Adrenal gland (tissue), 5 donors: ENCODE results near the gene RAB9B.

Experiments
- CTCF ChIP-seq, 6 experiments: fragments of 450-650 bp in 4 of 6; fragments of 200-600 bp in 2 of 6; sonication (generic) in 1 of 6; IDR thresholded peaks; 1 replicate in 5 of 6; 2 replicates in 1 of 6; pipeline versions ENCODE4 v1.5.1 to v1.8.0; 2016 to 2021; ENCODE audit warnings: antibody characterized with exemption in 6 of 6, mild to moderate bottlenecking in 2 of 6, moderate library complexity in 1 of 6
- POLR2A ChIP-seq, 2 donors: fragments of 450-650 bp; IDR thresholded peaks; one replicate each; pipeline ENCODE4 v1.6.1; 2017; ENCODE audit warnings: antibody characterized with exemption in 2 of 2, mild to moderate bottlenecking in 2 of 2, moderate library complexity in 1 of 2
- donor health status: DM: no; HTN: no; CAD: no.

- TF ChIP-seq POLR2A (IDR thresholded peaks at IDR 0.05), result no peak
- TF ChIP-seq CTCF (IDR thresholded peaks at IDR 0.05), result no peak
Measured at GRCh38 chrX:103793545-103793940, 38.5 kb downstream of the RAB9B start.
